ENCODE data around the gene PLCB3. TPM values are rescaled to one million over a fixed set of nuclear protein-coding genes. Genes with fewer than 3 reads are reported as not detected.

PLCB3 gene
- total RNA-seq, 1 experiment from 2014 or later, result 41.2 TPM

- no peak for TF ChIP-seq POLR2AphosphoS5 (IDR thresholded peaks at IDR 0.05; ENCODE audit: low read depth, low read length)
- TF ChIP-seq TCF7L2 (IDR thresholded peaks at IDR 0.05; ENCODE audit: low read depth, low read length), result no peak
- TF ChIP-seq, protein P1, sequence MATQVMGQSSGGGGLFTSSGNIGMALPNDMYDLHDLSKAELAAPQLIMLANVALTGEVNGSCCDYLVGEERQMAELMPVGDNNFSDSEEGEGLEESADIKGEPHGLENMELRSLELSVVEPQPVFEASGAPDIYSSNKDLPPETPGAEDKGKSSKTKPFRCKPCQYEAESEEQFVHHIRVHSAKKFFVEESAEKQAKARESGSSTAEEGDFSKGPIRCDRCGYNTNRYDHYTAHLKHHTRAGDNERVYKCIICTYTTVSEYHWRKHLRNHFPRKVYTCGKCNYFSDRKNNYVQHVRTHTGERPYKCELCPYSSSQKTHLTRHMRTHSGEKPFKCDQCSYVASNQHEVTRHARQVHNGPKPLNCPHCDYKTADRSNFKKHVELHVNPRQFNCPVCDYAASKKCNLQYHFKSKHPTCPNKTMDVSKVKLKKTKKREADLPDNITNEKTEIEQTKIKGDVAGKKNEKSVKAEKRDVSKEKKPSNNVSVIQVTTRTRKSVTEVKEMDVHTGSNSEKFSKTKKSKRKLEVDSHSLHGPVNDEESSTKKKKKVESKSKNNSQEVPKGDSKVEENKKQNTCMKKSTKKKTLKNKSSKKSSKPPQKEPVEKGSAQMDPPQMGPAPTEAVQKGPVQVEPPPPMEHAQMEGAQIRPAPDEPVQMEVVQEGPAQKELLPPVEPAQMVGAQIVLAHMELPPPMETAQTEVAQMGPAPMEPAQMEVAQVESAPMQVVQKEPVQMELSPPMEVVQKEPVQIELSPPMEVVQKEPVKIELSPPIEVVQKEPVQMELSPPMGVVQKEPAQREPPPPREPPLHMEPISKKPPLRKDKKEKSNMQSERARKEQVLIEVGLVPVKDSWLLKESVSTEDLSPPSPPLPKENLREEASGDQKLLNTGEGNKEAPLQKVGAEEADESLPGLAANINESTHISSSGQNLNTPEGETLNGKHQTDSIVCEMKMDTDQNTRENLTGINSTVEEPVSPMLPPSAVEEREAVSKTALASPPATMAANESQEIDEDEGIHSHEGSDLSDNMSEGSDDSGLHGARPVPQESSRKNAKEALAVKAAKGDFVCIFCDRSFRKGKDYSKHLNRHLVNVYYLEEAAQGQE (IDR thresholded peaks at IDR 0.05; ENCODE audit: insufficient read depth in 1 of 2, low read depth in 2 of 2, low read length in 1 of 2), result no peak
- no peak for TF ChIP-seq CTCF (IDR thresholded peaks at IDR 0.05)
- TF ChIP-seq SIN3A (IDR thresholded peaks at IDR 0.05; ENCODE audit: borderline replicate concordance, insufficient read depth, low read depth, low read length), result no peak
- no peak overlapping the region for H3K27ac ChIP-seq (ENCODE audit: low read length)
- no peaks in the 10 kb centered on the region for H3K9me3 ChIP-seq (ENCODE audit: control insufficient read depth, insufficient read depth, low read depth, low read length)
- in situ Hi-C loops (cut with HindIII; ENCODE audit: low pct_unique_long_range_greater_than_20kb, low sequenced_read_pairs) (no loop called here), intact Hi-C loops (cut with micrococcal nuclease; ENCODE audit: unreplicated experiment) (no loop called here)
- H3K36me3 ChIP-seq (ENCODE audit: control insufficient read depth, insufficient read depth, low read length), result no peaks in the 10 kb centered on the region; the same call in 1 of the 2 replicates
- ChIA-PET CTCF (interaction anchor here (1.0 to 1.5 kb wide), 2 partner anchors 12 to 82 kb away, joined by 5 read pairs; no protein-coding TSS in a partner anchor), POLR2A (no interaction called here)
- H3K4me3 ChIP-seq (ENCODE audit: low read depth in 2 of 2, low read length in 2 of 2), result no peak overlapping the region
- peaks cover 29% of the 10 kb centered on the region for H3K4me1 ChIP-seq (ENCODE audit: control insufficient read depth, insufficient read depth, low read length)
- BruUV-seq (replicated peaks), result no TSS peak
- no peaks in the 10 kb centered on the region; the same call in 1 of the 2 replicates for H3K27me3 ChIP-seq (ENCODE audit: control insufficient read depth, insufficient read depth, low read length)
- no peak for DNase-seq (ENCODE audit: low read depth, low spot score)
- ATAC-seq, result no peak
Measured at GRCh38 chr11:64288353-64288750, 37.0 kb downstream of the PLCB3 start.

GRCh38 chr11:64289002-64289564, 37.8 kb downstream of the PLCB3 start:
- TF ChIP-seq CTCF (IDR thresholded peaks at IDR 0.05) (no peak), SIN3A (IDR thresholded peaks at IDR 0.05; ENCODE audit: borderline replicate concordance, insufficient read depth, low read depth, low read length) (no peak), POLR2AphosphoS5 (IDR thresholded peaks at IDR 0.05; ENCODE audit: low read depth, low read length) (peak; percentile 23; the same call in 1 of the 2 replicates)
- no TSS peak for BruUV-seq (replicated peaks)
- H3K36me3 ChIP-seq (ENCODE audit: control insufficient read depth, insufficient read depth, low read length), result no peaks in the 10 kb centered on the region; the same call in 1 of the 2 replicates
- H3K27ac ChIP-seq (ENCODE audit: low read length), result no peak overlapping the region
- intact Hi-C loops (cut with micrococcal nuclease; ENCODE audit: unreplicated experiment) (no loop called here), in situ Hi-C loops (cut with HindIII; ENCODE audit: low pct_unique_long_range_greater_than_20kb, low sequenced_read_pairs) (no loop called here)
- DNase-seq (ENCODE audit: low read depth, low spot score), result no peak
- no peaks in the 10 kb centered on the region for H3K9me3 ChIP-seq (ENCODE audit: control insufficient read depth, insufficient read depth, low read depth, low read length)
- peaks cover 21% of the 10 kb centered on the region for H3K4me1 ChIP-seq (ENCODE audit: control insufficient read depth, insufficient read depth, low read length)
- ChIA-PET POLR2A (no interaction called here), CTCF (interaction anchor here (1.0 to 1.7 kb wide), 3 partner anchors 12 to 83 kb away, joined by 5 to 8 read pairs (median 5); no protein-coding TSS in a partner anchor)
- no peak overlapping the region for H3K4me3 ChIP-seq (ENCODE audit: low read depth in 2 of 2, low read length in 2 of 2)
- no peak for ATAC-seq
- no peaks in the 10 kb centered on the region; the same call in 1 of the 2 replicates for H3K27me3 ChIP-seq (ENCODE audit: control insufficient read depth, insufficient read depth, low read length)

Data from Panc1 (cell line).